Thyroid gland (tissue), 4 donors: ENCODE results near the gene BDH1.
"Not testable (repeated sequence)": the region's sequence is repeated elsewhere in the genome, so short reads cannot be mapped to it uniquely, and the experiment has no call there.

Experiments used
- CTCF ChIP-seq, 6 experiments: fragments of 200-600 bp in 3 of 6; fragments of 450-650 bp in 3 of 6; sonication (generic) in 3 of 6; IDR thresholded peaks; one replicate each; pipeline ENCODE4 v1.5.1; 2016 to 2019; ENCODE audit warnings: antibody characterized with exemption in 6 of 6, mild to moderate bottlenecking in 2 of 6, inconsistent platforms in 1 of 6, moderate library complexity in 1 of 6
- POLR2A ChIP-seq, 2 donors: fragments of 450-650 bp; IDR thresholded peaks; one replicate each; pipeline ENCODE4 v1.6.1; 2017; ENCODE audit warnings: antibody characterized with exemption in 2 of 2, mild to moderate bottlenecking in 2 of 2, moderate library complexity in 1 of 2

GRCh38 chr3:197601566-197601840 lies 45.7 kb upstream of the BDH1 start:
- not testable (repeated sequence) for TF ChIP-seq POLR2A, CTCF (IDR thresholded peaks at IDR 0.05)
